Natural killer cell (primary cell): ENCODE data around the gene PWWP2A. TPM values are rescaled to one million over a fixed set of nuclear protein-coding genes. Genes with fewer than 3 reads are reported as not detected.

ENCODE experiments used
- ATAC-seq, 3 donors: fragments of 150-1000 bp in 2 of 3; fragments of 200-7000 bp in 1 of 3; cut with Tn5 transposase; 1 replicate in 1 of 3; 2 replicates in 2 of 3; pipeline ENCODE4 v1.10.0; 2021; ENCODE audit warnings: mild to moderate bottlenecking in 2 of 3, moderate library complexity in 2 of 3
- DNase-seq, 2 donors: peaks; one replicate each; pipeline versions ENCODE4 v3.0.0 to v3.0.0-alpha.2; 2013 to 2021; ENCODE audit warnings: mixed read lengths in 1 of 2
- H3K27ac ChIP-seq: one replicate; pipeline ENCODE4 v1.5.1; 2013; ENCODE audit warnings: mild to moderate bottlenecking, low read length
- H3K27me3 ChIP-seq: one replicate; pipeline ENCODE4 v1.6.1; 2013; ENCODE audit warnings: low read length; ENCODE audit not compliant: control insufficient read depth, insufficient read depth
- H3K36me3 ChIP-seq: one replicate; pipeline ENCODE4 v1.6.1; 2013; ENCODE audit warnings: low read length; ENCODE audit not compliant: control insufficient read depth, insufficient read depth
- H3K4me1 ChIP-seq: one replicate; pipeline ENCODE4 v1.6.1; 2013; ENCODE audit warnings: low read length; ENCODE audit not compliant: control insufficient read depth, insufficient read depth
- H3K4me3 ChIP-seq: one replicate; pipeline ENCODE4 v1.5.1; 2013; ENCODE audit warnings: low read length
- H3K9me3 ChIP-seq: one replicate; pipeline ENCODE4 v1.6.1; 2013; ENCODE audit warnings: low read length; ENCODE audit not compliant: control insufficient read depth, insufficient read depth
- H3K27ac Mint-ChIP-seq, 2 donors: one replicate each; pipeline ENCODE4 v1.8.0; 2022; ENCODE audit warnings: mild to moderate bottlenecking in 2 of 2, mixed read lengths in 2 of 2, moderate library complexity in 1 of 2
- H3K27me3 Mint-ChIP-seq, 2 donors: one replicate each; pipeline ENCODE4 v1.8.0; 2022; ENCODE audit warnings: low read depth in 2 of 2, mixed read lengths in 2 of 2
- H3K36me3 Mint-ChIP-seq: one replicate; pipeline ENCODE4 v1.8.0; 2022; ENCODE audit warnings: mixed read lengths
- H3K4me1 Mint-ChIP-seq, 2 donors: one replicate each; pipeline ENCODE4 v1.8.0; 2022; ENCODE audit warnings: mixed read lengths in 2 of 2
- H3K4me3 Mint-ChIP-seq: one replicate; pipeline ENCODE4 v1.8.0; 2022; ENCODE audit warnings: mild to moderate bottlenecking, moderate library complexity, mixed read lengths
- H3K9me3 Mint-ChIP-seq, 2 donors: one replicate each; pipeline ENCODE4 v1.8.0; 2022; ENCODE audit warnings: mixed read lengths in 2 of 2
- CTCF ChIP-seq: fragments of 200-600 bp; IDR thresholded peaks from one replicate; pipeline ENCODE4 v1.8.0; 2022; ENCODE audit warnings: antibody characterized with exemption
- WGBS: methylation state at CpG from one replicate; pipeline ENCODE4 v1.1.7; 2013; ENCODE audit warnings: missing lambda C conversion rate; ENCODE audit not compliant: insufficient coverage; 5-methylcytosine and 5-hydroxymethylcytosine counted together
- intact Hi-C: fragments of 100-400 bp; cut with micrococcal nuclease; formaldehyde crosslinking; loops from one replicate; pipeline ENCODE4 v1.14.2; 2022
- total RNA-seq, 4 donors: library from RNA; stranded (reverse); fragments of 120-200 nt in 1 of 4; gene quantifications; one replicate each; pipeline versions ENCODE4 v1.2.3 to v1.2.4, GENCODE V29; 2013 to 2022

PWWP2A gene
- total RNA-seq, 3 donors from 2014 or later (not counting 1 experiment from before 2014, with no cell fraction given): 24.9 to 37.6 (median 30.2) TPM

GRCh38 chr5:160133071-160133917 is 14.0 kb upstream of the PWWP2A start:
- no peak overlapping the region for H3K4me3 ChIP-seq
- DNase-seq (no peak), ATAC-seq (no peak)
- no peak overlapping the region for H3K27ac ChIP-seq
- peaks cover 0 to under 1% of the 10 kb centered on the region in 2 donors for H3K27me3 Mint-ChIP-seq
- no peaks in the 10 kb centered on the region for H3K9me3 Mint-ChIP-seq
- no peaks in the 10 kb centered on the region for H3K36me3 ChIP-seq
- no peak for TF ChIP-seq CTCF
- 76% methylated on average over 31 of the region's 31 CpGs for WGBS
- no peaks in the 10 kb centered on the region for H3K4me1 Mint-ChIP-seq
- H3K4me1 ChIP-seq: no peaks in the 10 kb centered on the region
- H3K9me3 ChIP-seq: no peaks in the 10 kb centered on the region
- no peak overlapping the region for H3K4me3 Mint-ChIP-seq
- intact Hi-C loops: no loop called here
- H3K36me3 Mint-ChIP-seq: no peaks in the 10 kb centered on the region
- no peak overlapping the region for H3K27ac Mint-ChIP-seq
- no peaks in the 10 kb centered on the region for H3K27me3 ChIP-seq

GRCh38 chr5:160129841-160130240 is 10.6 kb upstream of the PWWP2A start:
- Mint-ChIP-seq H3K27ac (no peak overlapping the region), H3K4me1 (no peaks in the 10 kb centered on the region), H3K27me3 (peaks cover 0 to 5% of the 10 kb centered on the region in 2 donors), H3K9me3 (no peaks in the 10 kb centered on the region), H3K4me3 (no peak overlapping the region), H3K36me3 (no peaks in the 10 kb centered on the region)
- no peaks in the 10 kb centered on the region for H3K9me3 ChIP-seq
- no peak for TF ChIP-seq CTCF
- ATAC-seq: no peak
- no peaks in the 10 kb centered on the region for H3K36me3 ChIP-seq
- no peak overlapping the region for H3K27ac ChIP-seq
- intact Hi-C loops: no loop called here
- H3K4me1 ChIP-seq: no peaks in the 10 kb centered on the region
- no peak for DNase-seq
- WGBS: 94% methylated on average over 5 of the region's 6 CpGs
- no peak overlapping the region for H3K4me3 ChIP-seq
- H3K27me3 ChIP-seq: no peaks in the 10 kb centered on the region

GRCh38 chr5:160128632-160129031 is 9.4 kb upstream of the PWWP2A start:
- Histone ChIP-seq H3K27ac (no peak overlapping the region), H3K27me3 (no peaks in the 10 kb centered on the region), H3K4me1 (no peaks in the 10 kb centered on the region), H3K36me3 (no peaks in the 10 kb centered on the region), H3K4me3 (no peak overlapping the region), H3K9me3 (no peaks in the 10 kb centered on the region)
- H3K4me1 Mint-ChIP-seq: no peaks in the 10 kb centered on the region
- ATAC-seq (no peak), DNase-seq (no peak)
- H3K27ac Mint-ChIP-seq: no peak overlapping the region
- peaks cover 0 to 5% of the 10 kb centered on the region in 2 donors for H3K27me3 Mint-ChIP-seq
- no peak overlapping the region for H3K4me3 Mint-ChIP-seq
- no peak for TF ChIP-seq CTCF
- intact Hi-C loops: no loop called here
- 95% methylated on average over 4 of the region's 7 CpGs for WGBS
- H3K9me3 Mint-ChIP-seq: no peaks in the 10 kb centered on the region
- H3K36me3 Mint-ChIP-seq: no peaks in the 10 kb centered on the region
